Tibial artery (tissue), 4 donors: Measurements from ENCODE around the gene DCAF6.

Experiments
- DNase-seq, 2 donors: peaks; one replicate each; pipeline ENCODE4 v3.0.0-alpha.2; 2019
- H3K27ac ChIP-seq, 2 donors: fragments of 200-600 bp; sonication (generic) in 1 of 2; 1 replicate in 1 of 2; 2 replicates in 1 of 2; pipeline ENCODE4 v1.5.1; 2018 to 2019; ENCODE audit warnings: mild to moderate bottlenecking in 1 of 2
- H3K27me3 ChIP-seq, 2 donors: fragments of 200-600 bp; sonication (generic) in 1 of 2; one replicate each; pipeline versions ENCODE4 v1.5.1 to v1.6.0; 2016 to 2019
- H3K36me3 ChIP-seq, 3 donors: fragments of 200-600 bp; sonication (generic) in 2 of 3; one replicate each; pipeline ENCODE4 v1.5.1; 2016 to 2019; ENCODE audit warnings: mild to moderate bottlenecking in 2 of 3
- H3K4me1 ChIP-seq, 4 donors: fragments of 200-600 bp; sonication (generic) in 2 of 4; 1 replicate in 3 of 4; 2 replicates in 1 of 4; pipeline ENCODE4 v1.5.1; 2016 to 2019
- H3K4me3 ChIP-seq, 2 donors: fragments of 200-600 bp; sonication (generic) in 1 of 2; 1 replicate in 1 of 2; 2 replicates in 1 of 2; pipeline ENCODE4 v1.5.1; 2018 to 2019; ENCODE audit warnings: mild to moderate bottlenecking in 2 of 2
- H3K9me3 ChIP-seq, 3 donors: fragments of 200-600 bp; sonication (generic) in 1 of 3; one replicate each; pipeline ENCODE4 v1.5.1; 2016 to 2019
- intact Hi-C: fragments of 100-400 bp; cut with DNase I; formaldehyde crosslinking; loops from one replicate; pipeline ENCODE4 v1.15.0; 2023; ENCODE audit warnings: low total_unique reads
- TF ChIP-seq, protein P1 (sequence below), 2 experiments: fragments of 200-600 bp in 1 of 2; fragments of 450-650 bp in 1 of 2; IDR thresholded peaks; one replicate each; pipeline ENCODE4 v1.5.1; 2017 to 2019; ENCODE audit warnings: antibody characterized with exemption in 2 of 2, mild to moderate bottlenecking in 1 of 2, moderate library complexity in 1 of 2

Gene DCAF6

DNA sequence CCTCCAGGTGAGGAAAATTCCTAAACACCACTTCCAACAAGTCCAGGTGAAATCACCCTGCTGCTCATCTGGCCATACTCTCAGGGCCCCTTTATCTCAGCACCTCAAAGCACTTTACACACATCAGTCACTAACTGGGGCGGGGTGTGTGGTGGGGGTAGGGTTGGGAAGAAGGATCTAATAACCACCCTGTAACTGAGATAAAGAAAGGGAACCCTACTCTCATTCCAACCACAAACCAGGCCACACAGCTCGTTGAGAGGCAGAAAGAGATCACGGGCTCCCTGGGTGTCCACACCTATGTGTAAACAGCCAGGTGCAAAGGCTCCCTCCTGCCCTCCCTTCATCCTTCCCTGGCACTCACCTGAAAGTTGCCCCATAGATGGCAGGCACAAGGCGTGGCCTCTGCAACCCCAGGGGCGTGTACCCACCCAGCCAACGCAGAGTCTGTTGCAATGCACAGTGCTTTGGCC, 179.9 kb downstream of the DCAF6 start:
- no peaks in the 10 kb centered on the region for H3K9me3 ChIP-seq
- H3K4me1 ChIP-seq = peaks cover 0 to 17% (median 6%) of the 10 kb centered on the region in 4 donors
- H3K27ac ChIP-seq = no peak overlapping the region
- TF ChIP-seq, protein P1, sequence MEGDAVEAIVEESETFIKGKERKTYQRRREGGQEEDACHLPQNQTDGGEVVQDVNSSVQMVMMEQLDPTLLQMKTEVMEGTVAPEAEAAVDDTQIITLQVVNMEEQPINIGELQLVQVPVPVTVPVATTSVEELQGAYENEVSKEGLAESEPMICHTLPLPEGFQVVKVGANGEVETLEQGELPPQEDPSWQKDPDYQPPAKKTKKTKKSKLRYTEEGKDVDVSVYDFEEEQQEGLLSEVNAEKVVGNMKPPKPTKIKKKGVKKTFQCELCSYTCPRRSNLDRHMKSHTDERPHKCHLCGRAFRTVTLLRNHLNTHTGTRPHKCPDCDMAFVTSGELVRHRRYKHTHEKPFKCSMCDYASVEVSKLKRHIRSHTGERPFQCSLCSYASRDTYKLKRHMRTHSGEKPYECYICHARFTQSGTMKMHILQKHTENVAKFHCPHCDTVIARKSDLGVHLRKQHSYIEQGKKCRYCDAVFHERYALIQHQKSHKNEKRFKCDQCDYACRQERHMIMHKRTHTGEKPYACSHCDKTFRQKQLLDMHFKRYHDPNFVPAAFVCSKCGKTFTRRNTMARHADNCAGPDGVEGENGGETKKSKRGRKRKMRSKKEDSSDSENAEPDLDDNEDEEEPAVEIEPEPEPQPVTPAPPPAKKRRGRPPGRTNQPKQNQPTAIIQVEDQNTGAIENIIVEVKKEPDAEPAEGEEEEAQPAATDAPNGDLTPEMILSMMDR (IDR thresholded peaks at IDR 0.05) = no peak
- no peak overlapping the region for H3K4me3 ChIP-seq
- DNase-seq = no peak
- intact Hi-C loops = no loop called here
- H3K27me3 ChIP-seq = no peaks in the 10 kb centered on the region
- no peaks in the 10 kb centered on the region for H3K36me3 ChIP-seq

DNA sequence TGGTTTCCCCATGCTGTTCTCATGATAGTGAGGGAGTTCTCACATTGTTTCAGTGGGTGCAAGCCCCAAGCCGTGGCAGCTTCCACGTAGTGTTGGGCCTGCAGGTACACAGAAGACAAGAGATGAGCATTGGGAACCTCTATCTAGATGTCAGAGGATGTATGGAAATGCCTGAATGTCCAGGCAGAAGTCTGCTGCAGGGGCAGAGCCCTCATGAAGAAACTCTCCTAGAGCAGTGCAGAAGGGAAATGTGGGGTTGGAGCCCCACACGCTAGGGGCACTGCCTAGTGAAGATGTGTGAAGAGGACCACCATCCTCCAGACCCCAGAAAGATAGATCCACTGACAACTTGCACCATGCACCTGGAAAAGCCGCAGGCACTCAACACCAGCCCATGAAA, 183.3 kb downstream of the DCAF6 start:
- TF ChIP-seq, protein P1 (IDR thresholded peaks at IDR 0.05) = no peak
- DNase-seq = no peak
- H3K36me3 ChIP-seq = no peaks in the 10 kb centered on the region
- no peaks in the 10 kb centered on the region for H3K27me3 ChIP-seq
- H3K9me3 ChIP-seq = no peaks in the 10 kb centered on the region
- intact Hi-C loops = loop anchor here (5.0 kb wide), 1 partner anchor 32 kb away; no protein-coding TSS in a partner anchor
- peaks cover 0 to 21% (median 9%) of the 10 kb centered on the region in 4 donors for H3K4me1 ChIP-seq
- H3K4me3 ChIP-seq = no peak overlapping the region
- H3K27ac ChIP-seq = no peak overlapping the region

DNA sequence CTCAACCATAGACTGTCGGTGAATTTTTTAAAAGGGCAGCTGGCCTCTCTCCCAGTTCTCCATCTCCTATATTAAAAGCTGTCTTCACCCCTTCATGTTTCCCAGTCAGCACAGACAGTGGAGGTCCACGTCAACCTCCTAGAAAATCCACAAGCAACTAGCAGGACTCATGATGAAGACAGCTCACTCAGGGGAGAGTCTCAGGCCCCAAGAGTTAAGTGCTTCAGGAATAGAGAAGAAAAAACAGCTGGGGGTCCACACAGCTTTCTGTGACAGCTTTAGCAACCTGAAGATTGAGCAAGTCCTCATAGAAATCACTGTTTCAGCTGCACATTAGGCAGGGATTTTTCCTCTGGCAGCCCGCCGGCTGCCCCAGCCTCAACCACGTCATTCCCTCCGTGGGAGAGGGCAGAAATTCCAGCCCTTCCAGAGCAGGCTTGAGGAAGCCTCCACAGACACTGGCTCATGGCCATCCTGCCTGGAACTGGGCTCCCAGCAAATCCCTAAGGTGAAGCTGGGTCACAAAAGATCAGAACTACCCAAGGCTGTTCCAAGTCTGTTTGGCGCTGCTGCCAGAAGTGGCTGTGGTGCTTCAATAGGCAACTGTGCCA, 185.0 kb downstream of the DCAF6 start:
- peaks cover 0 to 21% (median 9%) of the 10 kb centered on the region in 4 donors for H3K4me1 ChIP-seq
- H3K27ac ChIP-seq = peak overlapping the region; percentile 31 to 74

DNA sequence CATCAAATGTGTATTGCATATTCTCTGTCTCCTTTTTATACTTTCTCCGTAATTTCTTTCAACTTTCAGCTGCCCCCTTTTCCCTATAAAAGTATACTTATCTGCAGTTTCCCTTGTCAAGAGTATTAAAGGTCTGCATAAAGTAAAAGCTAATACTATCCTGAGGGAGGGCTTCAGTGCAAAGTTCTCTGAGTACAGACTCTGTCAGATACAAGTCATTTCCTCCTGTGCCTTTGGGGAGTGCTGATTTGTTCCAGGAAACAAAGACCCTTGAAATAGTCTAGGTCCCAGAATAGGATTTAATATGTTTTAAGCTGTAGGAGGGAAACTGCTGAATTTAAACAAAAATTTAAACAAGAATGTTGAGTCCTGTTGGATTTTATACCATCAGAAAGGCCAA, 188.6 kb downstream of the DCAF6 start:
- intact Hi-C loops = no loop called here
- H3K27ac ChIP-seq = no peak overlapping the region
- peaks cover 0 to 21% (median 9%) of the 10 kb centered on the region in 4 donors for H3K4me1 ChIP-seq
- no peak for DNase-seq
- H3K9me3 ChIP-seq = no peaks in the 10 kb centered on the region
- no peaks in the 10 kb centered on the region for H3K27me3 ChIP-seq
- no peak overlapping the region for H3K4me3 ChIP-seq
- TF ChIP-seq, protein P1 (IDR thresholded peaks at IDR 0.05) = no peak
- H3K36me3 ChIP-seq = peaks cover 0 to 5% (median 0%) of the 10 kb centered on the region in 3 donors

More for the DNA sequence above, 185.0 kb downstream of the DCAF6 start:
- TF ChIP-seq, protein P1 (IDR thresholded peaks at IDR 0.05) = no peak
- Histone ChIP-seq H3K27me3 (no peaks in the 10 kb centered on the region), H3K9me3 (no peaks in the 10 kb centered on the region), H3K36me3 (no peaks in the 10 kb centered on the region), H3K4me3 (no peak overlapping the region)
- peak; percentile 61 to 94 for DNase-seq
- intact Hi-C loops = loop anchor here (5.0 kb wide), 1 partner anchor 34 kb away; no protein-coding TSS in a partner anchor
